HG03039 (cell line): ENCODE measurements around the gene KRTAP9-2.
"Not testable (repeated sequence)": the region's sequence is repeated elsewhere in the genome, so short reads cannot be mapped to it uniquely, and the experiment has no call there.

Experiments used
- ATAC-seq: cut with Tn5 transposase; IDR thresholded peaks from one replicate; pipeline ENCODE4 v1.9.1; 2021; ENCODE audit warnings: mild to moderate bottlenecking, moderate library complexity; ENCODE audit not compliant: unreplicated experiment

The KRTAP9-2 gene

DNA sequence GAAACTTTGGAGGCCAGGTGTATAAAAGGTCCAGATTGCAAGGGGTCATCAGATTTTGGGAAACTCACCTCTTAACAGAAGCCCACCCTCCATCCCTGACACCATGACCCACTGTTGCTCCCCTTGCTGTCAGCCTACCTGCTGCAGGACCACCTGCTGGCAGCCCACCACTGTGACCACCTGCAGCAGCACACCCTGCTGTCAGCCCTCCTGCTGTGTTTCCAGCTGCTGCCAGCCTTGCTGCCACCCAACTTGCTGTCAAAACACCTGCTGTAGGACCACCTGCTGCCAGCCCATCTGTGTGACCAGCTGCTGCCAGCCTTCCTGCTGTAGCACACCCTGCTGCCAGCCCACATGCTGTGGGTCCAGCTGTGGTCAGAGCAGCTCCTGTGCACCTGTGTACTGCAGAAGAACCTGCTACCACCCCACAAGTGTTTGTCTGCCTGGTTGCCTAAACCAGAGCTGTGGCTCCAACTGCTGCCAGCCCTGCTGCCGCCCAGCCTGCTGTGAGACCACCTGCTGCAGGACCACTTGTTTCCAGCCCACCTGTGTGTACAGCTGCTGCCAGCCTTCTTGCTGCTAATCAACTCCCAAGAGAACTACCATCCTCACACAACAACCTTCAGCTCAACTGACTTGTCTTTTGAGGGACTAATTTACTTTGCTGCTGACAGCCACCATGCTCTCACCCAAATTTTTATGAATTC, 6.1 kb downstream of the KRTAP9-2 start, which contains the start of gene KRTAP9-3:
Gene KRTAP9-3, plus strand, starts transcription at position 51 of the 707 bp plus-strand sequence. Its CDS starts 53 bp downstream, at position 104.
- ATAC-seq = not testable (repeated sequence)

DNA sequence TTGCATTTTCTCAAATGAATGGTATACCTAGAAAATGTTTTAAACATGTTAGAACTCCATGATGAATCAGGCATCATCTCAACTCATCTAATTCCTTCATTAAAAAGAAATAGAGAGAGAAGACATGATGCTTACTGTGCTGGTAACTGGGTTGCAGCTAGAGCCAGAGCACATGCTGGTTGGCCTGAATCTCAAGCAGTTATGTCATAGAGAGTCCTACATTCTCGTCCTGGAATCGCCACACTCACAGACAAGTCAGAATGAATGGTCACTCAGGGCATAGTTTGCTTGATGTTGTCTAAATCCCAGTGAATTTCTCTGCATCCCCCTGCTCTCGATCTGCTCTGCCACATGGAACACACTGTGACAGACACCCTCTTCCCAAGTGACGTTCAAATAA, 10.7 kb downstream of the KRTAP9-2 start:
- ATAC-seq = not testable (repeated sequence)

DNA sequence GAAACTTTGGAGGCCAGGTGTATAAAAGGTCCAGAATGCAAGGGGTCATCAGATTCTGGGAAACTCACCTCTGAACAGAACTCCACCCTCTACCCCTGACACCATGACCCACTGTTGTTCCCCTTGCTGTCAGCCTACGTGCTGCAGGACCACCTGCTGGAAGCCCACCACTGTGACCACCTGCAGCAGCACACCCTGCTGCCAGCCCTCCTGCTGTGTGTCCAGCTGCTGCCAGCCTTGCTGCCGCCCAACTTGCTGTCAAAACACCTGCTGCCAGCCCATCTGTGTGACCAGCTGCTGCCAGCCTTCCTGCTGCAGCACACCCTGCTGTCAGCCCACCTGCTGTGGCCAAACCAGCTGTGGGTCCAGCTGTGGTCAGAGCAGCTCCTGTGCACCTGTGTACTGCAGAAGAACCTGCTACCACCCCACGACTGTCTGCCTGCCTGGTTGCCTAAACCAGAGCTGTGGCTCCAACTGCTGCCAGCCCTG, 11.5 kb downstream of the KRTAP9-2 start, which contains the start of gene KRTAP9-8:
Gene KRTAP9-8, plus strand, starts transcription at position 51 of the 489 bp plus-strand sequence. Its CDS starts 53 bp downstream, at position 104.
- ATAC-seq = not testable (repeated sequence)

- ATAC-seq = not testable (repeated sequence)
Observed at GRCh38 chr17:41246995-41247787, 20.7 kb downstream of the KRTAP9-2 start.

DNA sequence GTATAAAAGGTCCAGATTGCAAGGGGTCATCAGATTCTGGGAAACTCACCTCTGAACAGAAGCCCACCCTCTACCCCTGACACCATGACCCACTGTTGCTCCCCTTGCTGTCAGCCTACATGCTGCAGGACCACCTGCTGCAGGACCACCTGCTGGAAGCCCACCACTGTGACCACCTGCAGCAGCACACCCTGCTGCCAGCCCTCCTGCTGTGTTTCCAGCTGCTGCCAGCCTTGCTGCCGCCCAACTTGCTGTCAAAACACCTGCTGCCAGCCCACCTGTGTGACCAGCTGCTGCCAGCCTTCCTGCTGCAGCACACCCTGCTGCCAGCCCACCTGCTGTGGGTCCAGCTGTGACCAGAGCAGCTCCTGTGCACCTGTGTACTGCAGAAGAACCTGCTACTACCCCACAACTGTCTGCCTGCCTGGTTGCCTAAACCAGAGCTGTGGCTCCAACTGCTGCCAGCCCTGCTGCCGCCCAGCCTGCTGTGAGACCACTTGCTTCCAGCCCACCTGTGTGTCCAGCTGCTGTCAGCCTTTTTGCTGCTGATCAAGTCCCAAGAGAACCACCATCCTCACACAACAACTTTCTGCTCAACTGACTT, 23.3 kb downstream of the KRTAP9-2 start, which contains the start of gene KRTAP9-4:
Gene KRTAP9-4, plus strand, starts transcription at position 51 of the 604 bp plus-strand sequence. Its CDS starts 34 bp downstream, at position 85.
- not testable (repeated sequence) for ATAC-seq

GRCh38 chr17:41251261-41251660, 24.8 kb downstream of the KRTAP9-2 start:
- no peak for ATAC-seq

DNA sequence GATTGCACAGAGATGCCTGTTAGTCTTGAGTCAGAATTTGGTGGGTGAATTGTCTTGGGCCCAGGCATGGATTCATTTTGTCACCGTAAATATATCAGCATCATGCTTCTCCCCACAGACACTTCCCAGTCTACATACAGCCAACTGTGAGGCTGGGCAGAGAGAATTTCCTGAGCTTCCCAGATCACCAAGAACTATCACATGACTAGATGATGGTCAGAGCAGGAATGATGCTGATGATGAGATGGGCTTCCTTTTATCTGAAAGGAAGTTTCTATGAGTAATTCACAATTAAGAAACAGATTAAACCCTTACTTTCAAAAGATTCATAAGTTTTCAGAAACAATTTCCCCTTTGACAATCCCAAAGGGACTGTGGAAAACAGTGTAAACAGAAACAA, 28.4 kb downstream of the KRTAP9-2 start:
- ATAC-seq = no peak

DNA sequence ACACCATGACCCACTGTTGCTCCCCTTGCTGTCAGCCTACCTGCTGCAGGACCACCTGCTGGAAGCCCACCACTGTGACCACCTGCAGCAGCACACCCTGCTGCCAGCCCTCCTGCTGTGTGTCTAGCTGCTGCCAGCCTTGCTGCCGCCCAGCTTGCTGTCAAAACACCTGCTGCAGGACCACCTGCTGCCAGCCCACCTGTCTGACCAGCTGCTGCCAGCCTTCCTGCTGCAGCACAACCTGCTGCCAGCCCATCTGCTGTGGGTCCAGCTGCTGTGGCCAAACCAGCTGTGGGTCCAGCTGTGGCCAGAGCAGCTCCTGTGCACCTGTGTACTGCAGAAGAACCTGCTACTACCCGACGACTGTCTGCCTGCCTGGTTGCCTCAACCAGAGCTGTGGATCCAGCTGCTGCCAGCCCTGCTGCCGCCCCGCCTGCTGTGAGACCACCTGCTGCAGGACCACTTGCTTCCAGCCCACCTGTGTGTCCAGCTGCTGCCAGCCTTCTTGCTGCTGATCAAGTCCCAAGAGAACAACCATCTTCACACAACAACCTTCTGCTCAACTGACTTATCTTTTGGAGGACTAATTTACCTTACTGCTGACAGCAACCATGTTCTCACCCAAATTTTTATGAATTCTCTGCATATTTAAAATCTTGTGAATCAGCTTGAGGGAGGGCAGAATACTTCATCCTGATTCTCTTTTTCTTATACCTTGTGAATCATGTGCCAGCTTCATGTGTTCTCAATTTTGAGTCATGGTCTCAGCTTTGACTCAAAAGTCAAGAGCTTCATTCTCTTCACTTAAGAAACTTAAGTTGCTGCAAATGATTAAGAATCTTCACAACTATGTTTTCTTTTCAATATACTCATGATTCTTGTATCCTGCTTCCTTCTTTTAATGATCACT, 29.2 kb downstream of the KRTAP9-2 start, which contains the start of gene KRTAP9-9:
Gene KRTAP9-9, plus strand, starts transcription at position 4 of the 910 bp plus-strand sequence.
- not testable (repeated sequence) for ATAC-seq

- ATAC-seq = no peak
Observed at GRCh38 chr17:41256291-41256685, 29.8 kb downstream of the KRTAP9-2 start.

DNA sequence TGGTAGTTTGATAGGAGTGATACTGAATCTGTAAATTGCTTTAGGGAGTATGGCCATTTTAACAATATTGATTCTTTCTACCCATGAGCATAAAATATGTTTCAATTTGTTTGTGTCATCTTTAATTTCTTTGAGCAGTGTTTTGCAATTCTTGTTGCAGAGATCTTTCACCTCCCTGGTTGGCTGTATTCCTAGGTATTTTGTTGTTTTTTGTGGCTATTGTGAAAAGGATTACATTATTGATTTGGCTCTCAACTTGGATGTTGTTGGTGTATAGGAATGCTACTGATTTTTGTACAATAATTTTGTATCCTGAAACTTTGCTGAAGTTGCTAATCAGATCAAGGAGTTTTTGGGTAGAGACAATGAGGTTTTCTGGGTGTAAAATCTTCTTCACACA, 32.0 kb downstream of the KRTAP9-2 start:
- ATAC-seq = no peak

DNA sequence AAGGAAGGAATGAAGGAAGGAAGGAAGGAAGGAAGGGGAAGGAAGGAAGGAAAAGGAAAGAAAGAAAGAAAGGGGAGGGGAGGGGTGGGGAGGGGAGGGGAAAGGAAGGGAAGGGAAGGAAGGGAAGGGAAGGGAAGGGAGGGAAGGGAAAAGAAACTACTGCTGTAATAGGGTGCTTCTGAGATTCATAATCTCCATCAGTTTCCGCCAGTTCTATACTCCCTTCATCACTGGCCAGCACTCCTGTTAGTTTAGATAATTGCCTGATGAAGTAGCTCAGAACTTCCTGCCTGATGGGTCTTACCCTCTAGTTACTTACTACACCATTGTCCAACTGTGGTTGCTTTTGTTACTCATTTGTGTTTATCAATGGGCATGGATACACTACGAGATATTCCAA, 36.8 kb downstream of the KRTAP9-2 start:
- no peak for ATAC-seq

- ATAC-seq = no peak
Observed at GRCh38 chr17:41264599-41264998, 38.2 kb downstream of the KRTAP9-2 start.

DNA sequence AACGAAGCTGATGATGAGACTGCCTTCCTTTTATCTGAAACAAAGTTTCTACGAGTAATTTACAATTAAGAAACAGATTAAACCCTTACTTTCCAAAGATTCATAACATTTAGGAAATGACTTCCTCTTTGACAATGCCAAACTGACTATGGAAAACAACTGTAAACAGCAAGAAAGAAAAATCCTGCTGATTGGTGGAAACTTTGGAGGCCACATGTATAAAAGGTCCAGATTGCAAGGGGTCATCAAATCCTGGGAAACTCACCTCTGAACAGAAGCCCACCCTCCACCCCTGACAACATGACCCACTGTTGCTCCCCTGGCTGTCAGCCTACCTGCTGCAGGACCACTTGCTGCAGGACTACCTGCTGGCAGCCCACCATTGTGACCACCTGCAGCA, 38.6 kb downstream of the KRTAP9-2 start, which contains the start of gene KRTAP9-6:
Gene KRTAP9-6, plus strand, starts transcription at position 301 of the 400 bp plus-strand sequence. Its CDS starts 0 bp downstream, at position 301.
- no peak for ATAC-seq

- ATAC-seq = no peak
Observed at GRCh38 chr17:41267711-41268110, 41.3 kb downstream of the KRTAP9-2 start.

GRCh38 chr17:41271323-41271722, 44.9 kb downstream of the KRTAP9-2 start:
- not testable (repeated sequence) for ATAC-seq

GRCh38 chr17:41271858-41272257, 45.4 kb downstream of the KRTAP9-2 start:
- ATAC-seq = no peak

DNA sequence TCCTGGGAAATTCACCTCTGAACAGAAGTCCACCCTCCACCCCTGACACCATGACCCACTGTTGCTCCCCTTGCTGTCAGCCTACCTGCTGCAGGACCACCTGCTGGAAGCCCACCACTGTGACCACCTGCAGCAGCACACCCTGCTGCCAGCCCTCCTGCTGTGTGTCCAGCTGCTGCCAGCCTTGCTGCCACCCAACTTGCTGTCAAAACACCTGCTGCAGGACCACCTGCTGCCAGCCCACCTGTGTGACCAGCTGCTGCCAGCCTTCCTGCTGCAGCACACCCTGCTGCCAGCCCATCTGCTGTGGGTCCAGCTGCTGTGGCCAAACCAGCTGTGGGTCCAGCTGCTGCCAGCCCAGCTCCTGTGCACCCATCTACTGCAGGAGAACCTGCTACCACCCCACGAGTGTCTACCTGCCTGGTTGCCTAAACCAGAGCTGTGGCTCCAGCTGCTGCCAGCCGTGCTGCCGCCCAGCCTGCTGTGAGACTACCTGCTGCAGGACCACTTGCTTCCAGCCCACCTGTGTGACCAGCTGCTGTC, 49.3 kb downstream of the KRTAP9-2 start, which contains the start of gene KRTAP9-7:
Gene KRTAP9-7, plus strand, starts transcription at position 51 of the 543 bp plus-strand sequence. Its CDS starts 0 bp downstream, at position 51.
- not testable (repeated sequence) for ATAC-seq
